HPDE6-E6E7 (cell line): ENCODE data around the gene SRXN1.
A peak's percentile ranks its signal among the peaks of the same experiment; 100 is the strongest.

Experiments
- DNase-seq: peaks from one replicate; pipeline ENCODE4 v3.0.0; 2011; ENCODE audit warnings: missing footprints; ENCODE audit errors: extremely low spot score

The SRXN1 gene

DNA sequence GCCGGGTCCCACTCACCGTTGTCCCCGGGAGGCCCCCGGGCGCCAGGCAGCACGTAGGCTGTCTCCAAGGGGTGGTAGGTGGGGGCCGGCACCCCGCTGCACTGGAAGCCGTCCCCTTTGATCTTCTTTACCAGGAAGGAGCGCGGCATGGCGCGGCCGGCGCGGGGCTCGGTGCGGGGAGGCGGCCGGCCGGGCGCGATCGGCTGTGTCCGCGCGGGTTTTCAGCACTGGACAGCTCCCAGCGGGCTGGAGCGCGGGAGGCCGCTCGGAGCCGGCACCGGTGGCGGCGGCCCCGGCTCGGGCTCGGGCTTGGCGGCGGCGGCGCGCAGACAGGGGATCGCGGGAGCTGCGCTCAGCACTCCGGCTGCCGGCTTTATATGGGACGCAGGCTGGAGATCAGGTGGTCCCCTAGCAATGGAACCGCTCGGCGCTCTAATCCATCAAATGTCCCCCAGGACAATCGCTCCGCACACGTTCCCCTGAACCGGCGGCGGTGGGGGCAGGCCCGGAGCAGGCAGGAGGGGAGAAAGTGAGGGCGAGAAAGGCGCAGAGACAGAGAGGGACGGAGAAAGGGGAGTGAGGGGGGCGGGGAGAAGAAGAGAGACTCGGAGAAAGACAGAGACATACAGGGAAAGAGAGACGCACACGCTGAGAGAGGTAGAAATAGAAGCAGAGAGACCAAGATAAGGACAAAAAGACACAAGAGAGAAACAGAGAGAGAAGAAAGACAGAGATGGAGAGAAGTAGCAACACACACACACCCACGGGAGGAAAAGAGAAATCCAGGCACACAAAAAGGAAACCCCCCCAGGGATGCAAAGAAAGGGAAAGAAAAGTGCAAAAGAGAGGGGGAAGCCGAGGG is 22.7 kb upstream of the SRXN1 start, which contains the start of gene SCRT2:
TSS of gene SCRT2 (minus strand) at position 350 of the 862 bp plus-strand sequence. CDS start at position 149, 201 bp downstream.
- peak; percentile 91 for DNase-seq

DNA sequence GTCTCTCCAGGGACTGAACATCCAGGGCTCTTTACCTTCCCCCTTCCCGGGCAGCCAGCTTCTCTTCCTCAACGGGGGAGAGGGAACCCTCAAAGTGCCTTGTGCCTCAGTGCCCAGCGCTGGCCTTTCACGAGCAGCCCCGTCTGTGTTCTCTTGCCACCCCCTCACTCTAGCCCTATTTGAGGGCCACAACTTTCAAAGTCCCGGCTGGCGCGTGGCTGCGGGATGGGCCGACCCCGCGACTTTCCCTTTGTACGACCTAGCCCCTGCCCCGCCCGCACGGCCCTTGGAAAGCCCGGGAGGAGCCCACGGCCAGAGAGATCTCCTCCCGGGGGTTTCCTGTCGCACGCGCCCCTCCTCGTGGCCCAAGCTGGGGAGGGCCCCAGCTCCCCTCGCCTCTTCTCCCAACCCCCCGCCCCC is 22.0 kb upstream of the SRXN1 start:
- no peak for DNase-seq

DNA sequence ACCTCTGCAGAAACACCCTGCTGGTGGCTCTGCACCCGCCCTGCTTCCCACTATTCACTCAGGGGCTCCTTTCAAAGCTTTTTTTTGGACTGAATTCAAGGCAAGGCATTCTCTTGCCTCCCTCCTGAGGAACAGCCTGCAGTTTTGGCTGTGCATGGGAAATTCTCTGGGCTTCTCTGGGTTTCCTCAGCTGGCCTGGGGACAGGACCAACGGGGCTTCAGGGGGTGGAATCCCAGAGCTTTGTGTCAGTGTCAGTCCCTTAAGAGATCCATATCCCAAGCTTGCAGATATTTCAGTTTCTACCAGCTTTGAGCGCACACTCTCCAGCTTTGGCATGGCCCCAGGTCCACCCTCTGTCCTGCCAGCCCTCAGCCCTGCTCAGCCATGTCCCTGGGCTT is 20.6 kb upstream of the SRXN1 start:
- no peak for DNase-seq

DNA sequence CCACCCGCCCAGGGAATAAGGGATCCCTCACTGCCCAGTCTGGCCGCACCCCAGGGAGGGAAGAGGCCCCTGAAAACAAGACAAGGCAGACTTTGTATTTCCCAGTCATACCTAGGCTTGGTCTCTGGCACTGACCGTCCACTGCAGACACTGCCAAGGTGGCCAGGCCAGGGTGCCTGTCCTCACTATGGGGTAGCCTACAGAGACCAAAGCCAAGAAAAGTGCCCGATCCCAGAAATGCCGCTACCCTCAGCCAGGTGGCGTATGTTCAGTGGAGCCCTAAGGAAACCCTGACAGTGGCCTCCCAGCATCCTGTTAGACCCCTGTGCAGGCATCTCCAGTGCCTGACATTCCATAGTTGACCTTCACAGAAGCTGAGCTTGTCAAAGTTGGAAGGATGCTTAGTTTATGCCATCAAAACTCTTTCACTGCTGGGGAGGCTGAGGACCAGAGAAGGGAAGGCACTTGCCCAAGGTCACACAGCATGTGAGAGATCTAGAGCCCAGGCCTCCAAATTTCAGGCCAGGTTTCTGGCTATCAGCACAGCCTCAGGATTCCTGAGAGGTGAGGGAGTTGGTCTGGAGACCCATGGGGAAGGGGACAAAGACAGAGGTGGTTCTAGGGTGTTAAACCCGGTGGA is 20.1 kb upstream of the SRXN1 start:
- no peak for DNase-seq

DNA sequence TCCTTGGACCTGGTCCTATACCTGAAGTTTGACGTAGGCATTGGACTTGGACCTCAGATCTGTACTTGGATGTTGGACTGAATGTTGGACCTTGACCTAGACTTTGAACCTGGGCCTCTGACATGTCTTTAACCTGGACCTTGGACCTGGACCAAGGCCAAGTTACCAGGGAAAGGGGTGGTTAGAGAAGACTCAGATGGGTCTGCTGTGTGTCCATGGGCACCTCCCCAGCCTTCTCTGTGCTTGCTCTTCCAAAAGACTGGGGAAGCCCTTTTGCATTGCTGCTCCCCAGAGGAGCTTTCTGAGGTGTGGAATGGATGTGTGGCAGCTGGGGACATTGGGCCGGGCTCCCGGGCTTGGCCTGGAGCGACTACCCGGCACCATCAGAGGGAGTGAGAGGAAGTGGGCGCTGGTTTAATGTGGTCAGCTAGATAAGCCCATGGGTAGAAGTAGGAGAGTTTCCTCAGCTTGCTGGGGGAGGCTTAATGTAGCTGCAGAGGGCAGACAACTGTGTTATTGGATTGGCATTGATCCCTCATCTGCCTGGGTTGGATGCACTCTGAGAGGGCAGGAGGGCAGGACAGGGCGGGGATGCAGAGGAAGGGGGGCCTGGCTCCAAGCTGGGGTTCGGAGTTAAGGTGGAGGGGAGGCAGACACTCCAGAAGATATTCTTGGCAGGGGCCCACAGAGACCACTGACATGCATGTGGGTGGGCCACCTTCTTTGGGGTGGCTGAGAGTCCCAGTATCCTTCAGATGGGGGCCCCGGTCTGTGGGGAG is 18.4 kb upstream of the SRXN1 start:
- no peak for DNase-seq

DNA sequence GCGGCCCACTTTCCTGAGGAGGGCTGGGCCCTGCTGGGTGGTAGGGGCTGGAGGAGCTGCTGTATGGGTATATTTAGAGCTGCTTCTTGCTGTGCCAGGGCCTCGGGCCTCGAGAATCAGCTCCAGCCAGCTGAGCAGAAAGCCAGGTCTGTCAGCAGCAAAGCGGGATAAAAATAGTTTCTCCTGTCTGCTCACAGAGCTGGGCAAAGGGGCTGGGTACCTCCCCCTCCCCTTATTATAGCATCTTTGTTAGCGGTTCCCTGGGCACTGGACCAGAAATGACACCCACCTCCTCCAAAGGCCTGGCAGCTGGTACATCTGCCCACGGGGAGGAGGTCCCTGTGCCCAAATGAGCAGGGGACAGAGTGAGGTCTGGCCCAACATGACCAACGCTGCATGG is 16.6 kb upstream of the SRXN1 start:
- DNase-seq: no peak

DNA sequence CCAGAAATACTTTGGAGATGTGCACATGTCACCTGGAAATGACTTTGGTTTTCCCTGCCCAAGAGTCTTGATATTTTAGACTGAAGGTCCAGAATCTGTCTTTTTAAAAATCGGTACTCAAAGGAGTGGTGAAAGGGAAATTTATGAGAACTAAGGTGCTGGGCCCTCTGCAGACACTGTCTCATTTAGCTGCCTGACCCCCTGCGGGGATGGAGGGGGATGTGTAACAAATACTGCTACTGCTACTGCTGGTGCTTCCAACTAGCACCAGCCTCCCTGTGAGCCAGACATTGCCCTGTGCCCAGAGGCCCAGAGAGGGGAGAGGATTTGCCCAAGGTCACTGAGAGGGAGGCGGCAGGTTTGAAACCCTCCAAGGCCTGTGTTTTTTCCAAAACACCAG is 15.6 kb upstream of the SRXN1 start:
- no peak for DNase-seq

DNA sequence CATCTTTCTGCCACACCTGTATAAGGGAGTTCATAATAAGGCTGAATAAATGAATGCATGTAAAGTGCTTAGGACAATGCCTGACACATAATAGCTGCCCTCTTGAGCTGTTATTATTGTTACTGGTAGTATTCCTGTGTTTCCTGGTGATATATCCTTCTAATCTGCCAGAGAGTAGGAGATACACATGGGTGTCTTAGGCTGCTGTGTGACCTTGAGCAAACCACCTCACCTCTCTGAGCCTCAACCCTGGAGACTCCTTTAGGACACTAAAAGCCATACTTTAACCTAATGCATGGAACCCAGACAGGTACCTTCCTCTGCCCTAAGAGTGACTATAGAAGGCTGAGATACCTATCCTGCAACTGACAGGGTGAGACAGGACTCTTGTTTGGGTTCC is 15.1 kb upstream of the SRXN1 start:
- no peak for DNase-seq

DNA sequence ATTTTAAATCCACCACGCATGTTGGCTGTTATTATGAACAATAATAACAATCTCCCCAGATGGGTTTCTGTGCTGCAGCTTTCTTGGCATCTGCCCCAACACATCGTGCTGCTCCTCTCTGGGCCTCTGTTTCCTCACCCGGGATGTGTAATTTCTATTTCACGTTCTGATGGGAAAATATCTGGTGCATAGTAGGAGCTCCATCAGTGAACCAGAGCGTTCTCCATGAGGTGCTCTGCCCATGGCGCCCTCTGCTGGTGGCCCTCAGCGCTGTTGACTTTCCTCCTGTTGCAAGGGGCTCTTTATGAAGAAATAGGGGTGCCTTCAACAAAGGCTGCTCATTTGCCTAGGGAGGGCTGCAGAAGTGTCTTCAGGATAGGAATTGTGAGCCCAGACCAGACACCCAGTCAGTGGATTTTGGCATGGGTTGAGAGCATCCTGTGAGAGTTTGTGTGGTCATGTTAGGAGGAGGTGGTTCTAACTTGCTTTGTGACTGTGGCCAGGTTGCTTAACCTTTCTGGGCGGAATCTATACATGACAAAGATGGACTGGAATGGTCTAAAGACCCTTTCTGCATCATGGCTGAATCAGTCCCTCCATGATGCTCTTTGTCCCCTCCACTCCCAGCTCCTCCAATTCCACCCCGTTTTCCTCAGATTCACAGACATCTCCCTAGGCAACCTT is 14.5 kb upstream of the SRXN1 start:
- DNase-seq: peak; percentile 50

DNA sequence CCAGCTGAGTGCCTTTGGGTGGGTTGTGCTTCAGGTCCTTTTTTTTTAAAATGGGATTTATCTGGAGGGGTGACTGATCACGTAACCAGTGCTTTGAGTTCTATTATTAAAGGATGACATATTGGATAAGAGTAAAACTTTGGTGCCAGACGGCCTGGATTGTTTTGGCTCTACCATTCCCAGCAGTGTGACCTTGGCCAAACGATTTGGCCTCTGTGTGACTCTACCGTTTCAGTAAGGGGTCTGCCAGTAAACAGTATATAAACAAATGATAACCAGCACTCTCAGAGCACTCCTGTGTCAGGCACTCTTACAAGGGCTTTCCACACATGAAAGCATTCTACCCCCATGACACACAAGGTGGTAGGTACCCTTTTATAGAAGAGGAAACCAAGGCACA is 13.9 kb upstream of the SRXN1 start:
- DNase-seq: no peak

DNA sequence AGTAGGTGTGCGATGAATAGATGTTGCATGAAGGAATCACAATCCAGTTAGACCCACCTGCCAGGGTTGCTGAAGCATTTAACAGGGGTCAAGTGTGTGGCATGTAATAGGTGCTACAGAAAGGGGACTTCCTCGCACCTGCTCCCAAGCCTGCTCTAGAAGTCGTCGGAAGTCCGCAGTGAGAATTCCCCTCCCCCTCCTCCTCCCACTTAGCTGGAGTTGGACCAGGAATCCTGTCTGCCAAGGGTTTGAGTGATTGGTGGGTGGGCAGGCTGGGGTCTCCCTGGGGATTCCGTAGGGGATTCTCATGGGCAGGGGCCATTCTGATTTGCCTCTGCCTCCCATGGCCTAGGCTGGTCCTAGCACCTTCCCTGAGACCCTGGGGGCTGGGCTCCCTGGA is 12.3 kb upstream of the SRXN1 start:
- DNase-seq: no peak

DNA sequence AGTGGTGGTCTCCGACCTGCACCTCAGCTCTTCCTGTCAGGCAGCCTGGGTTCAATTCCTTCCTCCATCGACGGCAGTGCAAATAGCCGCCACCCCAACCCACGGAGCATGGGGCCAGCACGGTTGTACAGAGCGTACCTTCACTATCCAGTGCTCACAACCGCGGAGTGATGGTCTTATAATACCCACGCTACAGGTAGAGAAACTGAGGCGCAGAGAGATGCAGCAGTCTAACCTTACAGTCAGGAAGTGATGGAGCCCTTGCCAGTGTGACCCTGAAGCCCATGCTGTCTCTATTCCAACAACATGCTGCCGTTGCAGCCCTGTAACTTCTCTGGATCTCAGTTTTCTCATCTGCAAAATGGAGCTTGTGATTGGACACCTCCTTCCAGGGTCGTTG is 11.6 kb upstream of the SRXN1 start:
- no peak for DNase-seq

DNA sequence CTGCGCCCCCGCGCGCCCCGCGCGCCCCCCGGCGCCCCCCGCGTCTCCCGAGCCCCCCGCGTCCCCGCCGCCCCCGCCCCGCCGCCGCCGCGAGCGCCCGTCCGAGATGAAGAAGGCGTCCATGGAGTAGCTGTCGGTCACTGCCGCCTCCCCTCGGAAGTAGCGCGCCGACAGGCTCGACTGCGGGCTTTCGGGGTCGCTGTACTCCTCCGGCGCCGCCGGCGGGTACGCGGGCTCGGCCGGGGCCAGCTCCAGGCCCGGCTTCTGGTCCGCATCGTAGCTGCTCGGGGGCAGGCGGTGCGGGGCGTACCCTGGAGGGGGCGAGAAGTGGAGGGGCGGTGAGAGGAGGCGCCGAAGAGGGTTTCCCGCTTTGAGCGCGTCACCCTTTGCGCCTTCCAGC is 11.2 kb upstream of the SRXN1 start:
- DNase-seq: no peak

DNA sequence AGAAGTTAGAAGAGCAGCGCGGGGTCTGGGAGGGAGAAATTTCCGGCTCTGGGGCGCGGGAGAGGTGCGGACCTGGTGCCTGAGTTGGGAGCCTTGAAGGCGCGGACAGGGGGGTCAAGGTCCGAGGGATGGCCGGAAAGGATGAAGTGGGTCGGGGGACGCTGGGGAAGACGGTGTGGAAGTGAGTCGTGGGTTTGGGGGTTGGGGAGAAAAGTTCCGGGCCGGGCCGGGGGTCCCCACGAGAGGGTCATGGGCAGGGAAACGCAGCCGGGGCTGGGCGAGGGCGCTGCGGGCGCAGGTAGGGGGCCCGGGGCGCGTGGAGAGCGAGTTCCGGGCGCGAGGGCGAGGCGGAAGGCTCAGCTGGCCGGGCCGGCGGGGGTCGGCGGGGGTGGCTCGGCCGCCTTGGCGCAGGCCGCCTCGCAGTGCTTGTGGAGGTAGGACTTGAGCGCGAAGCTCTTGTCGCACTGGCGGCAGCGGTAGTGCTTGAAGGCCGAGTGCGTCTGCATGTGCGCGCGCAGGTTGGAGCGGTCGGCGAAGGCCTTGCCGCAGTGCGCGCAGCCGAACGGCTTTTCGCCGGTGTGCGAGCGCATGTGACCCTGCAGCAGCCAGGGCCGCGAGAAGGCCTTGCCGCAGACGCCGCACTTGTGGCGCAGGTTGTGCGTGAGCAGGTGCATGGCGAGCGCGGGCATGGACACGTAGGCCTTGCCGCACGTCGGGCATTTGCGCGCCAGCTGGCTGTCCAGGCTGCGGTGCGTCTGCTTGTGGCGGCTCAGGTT is 10.5 kb upstream of the SRXN1 start:
- no peak for DNase-seq

DNA sequence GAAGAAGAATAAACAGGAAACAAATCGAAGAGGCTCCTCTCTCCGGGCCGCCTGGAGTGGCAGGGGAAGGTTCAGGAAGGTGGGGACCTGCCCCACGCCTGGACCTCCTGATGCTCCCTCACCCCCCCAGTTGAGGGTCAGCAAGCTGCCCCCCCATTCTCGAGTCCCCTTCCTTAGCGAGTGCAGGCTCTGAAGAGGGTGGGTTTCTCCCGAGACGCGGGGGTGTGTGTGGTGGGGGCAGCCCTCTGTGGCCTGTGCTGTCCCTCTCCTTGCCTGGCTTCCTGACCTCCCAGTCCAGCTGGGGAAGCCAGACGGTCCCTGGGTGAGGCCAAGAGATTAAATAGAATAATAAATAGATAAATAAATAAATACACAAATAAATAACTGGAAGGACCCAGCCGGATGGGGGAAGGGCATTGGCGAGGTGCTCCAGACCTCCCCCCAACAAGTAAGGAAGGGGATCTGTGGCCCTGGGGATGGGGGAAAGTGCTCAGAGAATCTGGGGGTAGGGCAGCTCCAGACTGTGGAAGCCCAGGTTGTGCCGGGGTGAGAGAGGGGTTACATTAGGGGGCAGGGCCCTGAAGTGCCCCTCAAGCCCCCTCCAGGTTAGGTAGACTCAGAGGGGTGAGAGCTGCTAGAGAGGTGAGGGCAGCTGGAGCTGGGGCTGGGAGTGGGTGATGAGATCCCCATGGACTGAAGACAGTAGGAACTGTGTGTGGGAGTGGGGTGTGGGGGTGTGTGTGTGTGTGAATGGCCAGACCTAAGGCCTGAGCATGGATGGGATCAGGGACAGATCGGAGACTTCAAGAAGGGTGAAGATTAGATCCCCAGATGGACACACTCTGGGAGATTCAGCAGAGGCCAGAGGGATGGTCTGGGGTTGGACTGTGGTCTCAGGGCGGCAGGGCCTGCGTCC is 9.5 kb upstream of the SRXN1 start:
- no peak for DNase-seq

DNA sequence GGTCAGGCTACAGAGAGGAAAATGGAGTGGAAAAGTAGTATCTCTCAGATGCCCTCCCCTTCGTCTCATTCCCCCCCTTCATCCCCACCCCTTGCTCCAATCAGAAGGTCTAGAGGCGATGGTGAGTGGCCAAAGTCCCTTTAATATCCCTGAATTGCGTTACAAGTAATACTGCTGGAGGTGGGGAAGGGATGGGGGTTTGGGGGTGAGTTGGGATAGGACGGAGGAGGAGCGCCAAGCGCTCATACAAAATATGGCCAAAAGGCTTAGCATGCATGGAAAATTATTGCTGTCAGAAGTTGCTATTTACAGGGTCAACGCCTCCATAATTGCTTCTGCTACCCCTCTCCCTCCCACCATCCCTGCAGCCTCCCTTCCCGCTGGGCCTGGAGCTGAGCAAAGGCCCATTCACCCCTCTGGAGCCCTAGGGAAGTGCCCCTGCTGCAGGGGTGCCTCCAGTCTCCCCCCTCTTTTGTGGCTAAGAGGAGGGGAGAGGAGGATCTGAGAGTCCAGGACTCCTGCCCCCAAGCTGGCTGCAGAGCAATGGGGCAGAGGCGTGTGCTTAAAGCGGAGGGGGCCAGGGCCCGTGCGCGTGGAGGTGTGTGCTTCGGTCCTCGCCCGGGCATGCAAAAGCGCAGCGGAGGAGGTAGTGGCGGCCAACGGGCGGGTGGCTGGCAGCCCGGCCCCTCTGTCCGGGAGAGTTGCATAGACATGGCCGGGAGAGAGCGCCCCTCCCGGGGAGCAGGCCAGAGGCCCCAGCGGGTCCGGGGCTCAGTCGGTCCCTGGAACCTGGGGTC is 8.7 kb upstream of the SRXN1 start:
- DNase-seq: no peak

DNA sequence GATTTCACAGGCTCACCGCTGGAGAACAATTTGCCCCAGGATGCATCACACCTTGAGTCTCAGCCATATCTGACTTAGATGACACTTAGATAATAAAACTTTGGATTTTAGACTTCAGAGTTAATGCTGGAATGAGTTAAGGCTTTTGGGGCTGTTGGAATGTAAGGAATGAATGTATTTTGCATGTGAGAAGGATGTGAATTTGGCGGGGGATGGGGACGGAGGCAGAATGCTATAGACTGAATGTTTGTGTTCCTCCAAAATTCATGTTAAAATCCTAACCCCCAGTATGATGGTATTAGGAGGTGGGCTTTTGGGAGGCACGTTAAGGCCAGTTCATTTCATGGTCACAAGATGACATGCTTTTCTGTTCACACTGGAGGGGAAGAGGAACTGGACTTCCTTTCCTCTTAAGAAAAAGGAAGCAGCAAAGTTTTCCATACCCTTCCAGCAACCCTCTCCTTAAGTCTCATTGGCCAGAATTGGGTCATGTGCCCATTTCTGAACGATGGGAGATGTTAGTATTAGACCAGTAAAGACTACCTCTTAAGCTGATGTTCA is 5.8 kb upstream of the SRXN1 start:
- no peak for DNase-seq

DNA sequence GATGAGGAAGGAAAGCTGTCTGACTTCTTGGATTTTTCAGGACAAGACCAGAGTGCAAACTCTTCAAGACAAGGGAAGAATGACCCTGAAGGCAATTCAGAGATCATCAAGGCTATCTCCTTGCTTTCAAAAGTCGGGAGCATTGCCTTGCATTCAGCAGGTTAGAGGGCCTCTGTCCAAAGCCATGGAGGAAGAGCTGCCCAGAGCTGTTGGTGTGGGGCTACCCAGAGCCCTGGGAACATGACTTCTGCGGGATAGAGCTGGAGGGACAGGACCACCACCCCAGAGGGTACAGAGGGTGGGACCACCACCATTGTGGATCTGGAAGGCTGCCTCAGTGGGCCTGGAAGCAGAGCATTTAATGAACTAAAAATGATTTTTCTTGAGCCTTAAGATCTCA is 5.2 kb upstream of the SRXN1 start:
- DNase-seq: no peak
